GM12878 (cell line): ENCODE measurements around the gene CEP170B. TPM values are rescaled to one million over a fixed set of nuclear protein-coding genes. Genes with fewer than 3 reads are reported as not detected.

ENCODE experiments used
- ATAC-seq: fragments of 200-7000 bp; cut with Tn5 transposase; 3 replicates; pipeline ENCODE4 v1.9.1; 2020; ENCODE audit warnings: mild to moderate bottlenecking, moderate library complexity
- BruUV-seq: library from RNA; stranded (reverse); fragments of 400-500 nt; replicated peaks from 2 replicates; lab custom pipeline; 2021; lab: Mats Ljungman, UMichigan
- CTCF ChIA-PET: fragments of 300-600 bp; sonication (Branson Sonifier 250); formaldehyde crosslinking; extraction: SDS; loops from one replicate; lab custom pipeline; 2021; ENCODE audit warnings: inconsistent platforms; lab: Yijun Ruan, JAX
- POLR2A ChIA-PET: fragments of 350-600 bp; formaldehyde crosslinking; extraction: SDS; loops from one replicate; lab custom pipeline; 2021; ENCODE audit warnings: inconsistent platforms; lab: Charles Lee
- RAD21 ChIA-PET: fragments of 300-600 bp; sonication (Branson Sonifier 250); formaldehyde crosslinking; loops from one replicate; lab custom pipeline; 2023; ENCODE audit warnings: antibody characterized with exemption; ENCODE audit not compliant: unreplicated experiment; lab: Charles Lee
- SMC1A ChIA-PET: fragments of 300-600 bp; sonication (Branson Sonifier 250); formaldehyde crosslinking; loops from one replicate; lab custom pipeline; 2023; ENCODE audit not compliant: unreplicated experiment, uncharacterized antibody; lab: Charles Lee
- DNase-seq: peaks from one replicate; pipeline ENCODE4 v3.0.0-alpha.2; 2011; ENCODE audit warnings: low read depth, low spot score
- FAIRE-seq: peaks from 3 replicates; lab custom pipeline; 2011; peaks lifted over from hg19 to GRCh38; lab: Jason Lieb, UNC
- H2AFZ ChIP-seq: 2 replicates; pipeline ENCODE4 v1.6.0; 2011; ENCODE audit warnings: low read depth, low read length, control low read depth; ENCODE audit not compliant: control insufficient read depth
- H3K27ac ChIP-seq: 2 replicates; pipeline ENCODE4 v1.5.1; 2011; ENCODE audit warnings: control low read depth; ENCODE audit not compliant: control insufficient read depth, insufficient read depth
- H3K27me3 ChIP-seq, 2 experiments: replicated peaks in 1 of 2; 2 replicates each; pipeline versions ENCODE4 v1.6.0 to v1.6.1; 2011; ENCODE audit warnings: low read length in 1 of 2; ENCODE audit not compliant: control insufficient read depth in 2 of 2, insufficient read depth in 2 of 2
- H3K36me3 ChIP-seq, 2 experiments: 2 replicates each; pipeline ENCODE4 v1.5.1; 2011; ENCODE audit warnings: low read length in 1 of 2; ENCODE audit not compliant: control insufficient read depth in 2 of 2, insufficient read depth in 2 of 2
- H3K4me1 ChIP-seq: 2 replicates; pipeline ENCODE4 v1.6.1; 2011; ENCODE audit warnings: mild to moderate bottlenecking, low read length, moderate library complexity, mixed read lengths; ENCODE audit not compliant: control insufficient read depth, insufficient read depth
- H3K4me2 ChIP-seq: 2 replicates; pipeline ENCODE4 v1.6.0; 2011; ENCODE audit warnings: control low read depth; ENCODE audit not compliant: control insufficient read depth, insufficient read depth
- H3K4me3 ChIP-seq: fragments of 200-600 bp; sonication (generic); 2 replicates; pipeline ENCODE4 v1.5.1; 2016
- H3K79me2 ChIP-seq: 2 replicates; pipeline ENCODE4 v1.6.0; 2011; ENCODE audit warnings: low read length; ENCODE audit not compliant: control insufficient read depth, insufficient read depth
- H3K9ac ChIP-seq: 2 replicates; pipeline ENCODE4 v1.8.0; 2011; ENCODE audit warnings: low read length, control low read depth, mixed read lengths; ENCODE audit not compliant: control insufficient read depth, insufficient read depth
- H3K9me3 ChIP-seq: replicated peaks from 3 replicates; pipeline ENCODE4 v1.5.1; 2011; ENCODE audit warnings: mild to moderate bottlenecking, low read length; ENCODE audit not compliant: control insufficient read depth, insufficient read depth
- H4K20me1 ChIP-seq: 2 replicates; pipeline ENCODE4 v1.6.0; 2011; ENCODE audit not compliant: control insufficient read depth, insufficient read depth
- CHD1 ChIP-seq: IDR thresholded peaks from 2 replicates; pipeline ENCODE4 v1.6.1; 2012; ENCODE audit warnings: low read depth, low read length, improper control_type of control experiment
- ESRRA ChIP-seq: IDR thresholded peaks from 2 replicates; pipeline ENCODE4 v1.6.1; 2012; ENCODE audit warnings: mild to moderate bottlenecking, low read length, improper control_type of control experiment
- NBN ChIP-seq: fragments of 450-650 bp; IDR thresholded peaks from 2 replicates; pipeline ENCODE4 v1.6.1; 2016
- NFYA ChIP-seq: IDR thresholded peaks from 2 replicates; pipeline ENCODE4 v1.6.1; 2011; ENCODE audit warnings: low read depth, mild to moderate bottlenecking, low read length, improper control_type of control experiment, borderline replicate concordance
- NR2C2 ChIP-seq: IDR thresholded peaks from 2 replicates; pipeline ENCODE4 v1.6.1; 2011; ENCODE audit warnings: borderline replicate concordance, low read depth; ENCODE audit not compliant: control insufficient read depth, insufficient read length
- NRF1 ChIP-seq: conservative IDR thresholded peaks from 2 replicates; pipeline ENCODE4 v1.6.1; 2011; ENCODE audit warnings: mild to moderate bottlenecking, low read depth, low read length, improper control_type of control experiment
- PAX8 ChIP-seq: fragments of 450-650 bp; IDR thresholded peaks from 2 replicates; pipeline ENCODE4 v1.6.1; 2017; ENCODE audit warnings: mild to moderate bottlenecking, moderate library complexity
- POU2F2 ChIP-seq: IDR thresholded peaks from 3 replicates; pipeline ENCODE4 v1.6.1; 2011; ENCODE audit warnings: low read depth, mild to moderate bottlenecking, low read length, borderline replicate concordance
- SMAD1 ChIP-seq: fragments of 450-650 bp; IDR thresholded peaks from 2 replicates; pipeline ENCODE4 v1.6.1; 2018; ENCODE audit warnings: mild to moderate bottlenecking, low read depth; ENCODE audit not compliant: partially characterized antibody
- SUZ12 ChIP-seq: fragments of 200-600 bp; sonication (generic); IDR thresholded peaks from one replicate; pipeline ENCODE4 v1.6.1; 2018; ENCODE audit warnings: antibody characterized with exemption, mild to moderate bottlenecking; ENCODE audit not compliant: unreplicated experiment
- TCF7 ChIP-seq: IDR thresholded peaks from 2 replicates; pipeline ENCODE4 v1.6.1; 2014; ENCODE audit warnings: antibody characterized with exemption, borderline replicate concordance
- WGBS: methylation state at CpG from one replicate; pipeline ENCODE4 v1.1.6; 2016; ENCODE audit warnings: low lambda C conversion rate; ENCODE audit not compliant: insufficient replicate concordance, insufficient coverage; ENCODE audit errors: missing lambda C conversion rate; 5-methylcytosine and 5-hydroxymethylcytosine counted together
- in situ Hi-C: fragments of 300-500 bp; cut with MboI; formaldehyde crosslinking; loops from 9 replicates; pipeline ENCODE4 v1.14.3; 2018; ENCODE audit warnings: mixed read lengths
- intact Hi-C: fragments of 100-400 bp; cut with micrococcal nuclease; formaldehyde crosslinking; loops from one replicate; pipeline ENCODE4 v1.14.2; 2022; ENCODE audit not compliant: unreplicated experiment
- polyA plus RNA-seq, 11 experiments: library from polyadenylated mRNA; depleted of rRNA in 4 of 11; unstranded in 6 of 11; stranded (reverse) in 5 of 11; fragments of >200 nt; fragmentation: Nextera tagmentation in 4 of 11; fragmentation: Illumina TruSeq in 1 of 11; extraction: Ambion mirVana in 4 of 11; extraction: Trizol in 1 of 11; gene quantifications; 1 replicate in 1 of 11; 2 replicates in 10 of 11; pipeline versions ENCODE4 v1.2.1 to v1.2.3, GENCODE V29; 2011 to 2016; ENCODE audit warnings: inconsistent platforms in 2 of 11, missing spikeins in 2 of 11, low read depth in 1 of 11
- total RNA-seq, 4 experiments: library from RNA; depleted of rRNA in 3 of 4; stranded (reverse); fragments of >200 nt in 3 of 4; fragmentation: Illumina TruSeq in 1 of 4; extraction: Trizol in 1 of 4; gene quantifications; 2 replicates each; pipeline versions ENCODE4 v1.2.1 to v1.2.3, GENCODE V29; 2013 to 2021
- TF ChIP-seq, protein P1 (sequence below): fragments of 450-650 bp; IDR thresholded peaks from 2 replicates; pipeline ENCODE4 v1.6.1; 2018; ENCODE audit warnings: mild to moderate bottlenecking, low read depth, moderate library complexity; ENCODE audit not compliant: partially characterized antibody

Gene CEP170B
- total and polyA plus RNA-seq, 10 of the 15 experiments (the other 5 are each of a cell fraction or from before 2014, with no cell fraction given), result 0.01 to 0.44 (median 0.05) TPM; not detected in 4

DNA sequence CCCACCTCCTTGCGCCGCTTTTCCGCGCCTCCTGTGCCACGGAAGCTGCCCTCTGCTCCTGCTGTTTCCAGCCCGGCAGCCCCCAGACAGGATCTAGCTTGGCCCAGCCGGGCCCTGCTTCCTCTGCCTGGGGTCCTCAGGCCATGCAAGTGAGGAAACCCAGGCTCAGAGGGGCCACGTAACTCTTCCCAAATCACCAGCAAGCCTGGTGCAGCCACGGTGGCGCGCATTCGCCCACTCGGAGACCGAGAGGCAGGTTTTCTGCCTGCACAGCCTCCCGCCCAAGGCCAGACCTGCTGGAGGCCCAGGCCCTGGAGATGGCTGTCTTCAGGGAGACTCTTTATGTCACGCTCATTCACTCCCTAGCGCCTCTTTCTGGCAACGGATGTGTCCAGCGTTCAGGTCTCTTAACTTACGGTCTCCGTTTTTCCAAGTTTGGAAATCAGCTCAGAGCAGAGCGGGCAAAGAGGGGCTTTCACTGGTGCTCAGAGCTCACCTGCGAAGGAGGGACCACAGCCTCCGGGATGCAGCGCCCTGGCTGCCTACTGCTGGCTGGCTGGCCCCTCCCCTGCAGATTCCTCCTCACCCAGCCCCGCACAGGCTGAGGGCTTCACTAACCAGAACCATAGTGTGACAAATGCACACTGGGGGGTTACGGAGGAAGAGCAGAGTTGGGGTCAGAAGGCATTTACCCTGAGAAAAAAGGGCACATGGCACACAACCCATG is 20.6 kb upstream of the CEP170B start:
- no TSS peak for BruUV-seq
- Histone ChIP-seq H3K36me3 (no peaks in the 10 kb centered on the region), H3K4me2 (no peak overlapping the region), H2AFZ (no peak overlapping the region), H3K27me3 (peaks cover 8 to 11% of the 10 kb centered on the region in 2 experiments), H3K4me3 (no peak overlapping the region), H3K9me3 (no peaks in the 10 kb centered on the region), H4K20me1 (no peaks in the 10 kb centered on the region; the same call in none of the 2 replicates), H3K9ac (no peak overlapping the region), H3K79me2 (no peaks in the 10 kb centered on the region), H3K27ac (no peak overlapping the region), H3K4me1 (no peaks in the 10 kb centered on the region)
- ChIA-PET POLR2A (no interaction called here), SMC1A (no interaction called here), RAD21 (no interaction called here), CTCF (no interaction called here)
- FAIRE-seq (no peak), ATAC-seq (no peak), DNase-seq (no peak)
- TF ChIP-seq NRF1, result no peak
- no peak for TF ChIP-seq CHD1
- no peak for TF ChIP-seq PAX8
- no peak for TF ChIP-seq NFYA
- no peak for TF ChIP-seq SUZ12
- TF ChIP-seq, protein P1, sequence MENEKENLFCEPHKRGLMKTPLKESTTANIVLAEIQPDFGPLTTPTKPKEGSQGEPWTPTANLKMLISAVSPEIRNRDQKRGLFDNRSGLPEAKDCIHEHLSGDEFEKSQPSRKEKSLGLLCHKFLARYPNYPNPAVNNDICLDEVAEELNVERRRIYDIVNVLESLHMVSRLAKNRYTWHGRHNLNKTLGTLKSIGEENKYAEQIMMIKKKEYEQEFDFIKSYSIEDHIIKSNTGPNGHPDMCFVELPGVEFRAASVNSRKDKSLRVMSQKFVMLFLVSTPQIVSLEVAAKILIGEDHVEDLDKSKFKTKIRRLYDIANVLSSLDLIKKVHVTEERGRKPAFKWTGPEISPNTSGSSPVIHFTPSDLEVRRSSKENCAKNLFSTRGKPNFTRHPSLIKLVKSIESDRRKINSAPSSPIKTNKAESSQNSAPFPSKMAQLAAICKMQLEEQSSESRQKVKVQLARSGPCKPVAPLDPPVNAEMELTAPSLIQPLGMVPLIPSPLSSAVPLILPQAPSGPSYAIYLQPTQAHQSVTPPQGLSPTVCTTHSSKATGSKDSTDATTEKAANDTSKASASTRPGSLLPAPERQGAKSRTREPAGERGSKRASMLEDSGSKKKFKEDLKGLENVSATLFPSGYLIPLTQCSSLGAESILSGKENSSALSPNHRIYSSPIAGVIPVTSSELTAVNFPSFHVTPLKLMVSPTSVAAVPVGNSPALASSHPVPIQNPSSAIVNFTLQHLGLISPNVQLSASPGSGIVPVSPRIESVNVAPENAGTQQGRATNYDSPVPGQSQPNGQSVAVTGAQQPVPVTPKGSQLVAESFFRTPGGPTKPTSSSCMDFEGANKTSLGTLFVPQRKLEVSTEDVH, result no peak
- TF ChIP-seq NBN, result no peak
- TF ChIP-seq ESRRA, result no peak
- no peak for TF ChIP-seq NR2C2
- no peak for TF ChIP-seq TCF7
- TF ChIP-seq SMAD1, result no peak
- TF ChIP-seq POU2F2, result no peak
- intact Hi-C loops (no loop called here), in situ Hi-C loops (no loop called here)
- WGBS, result 30% methylated on average over 27 of the region's 27 CpGs
